ENCODE results near the gene TLE4.

The TLE4 gene

DNA sequence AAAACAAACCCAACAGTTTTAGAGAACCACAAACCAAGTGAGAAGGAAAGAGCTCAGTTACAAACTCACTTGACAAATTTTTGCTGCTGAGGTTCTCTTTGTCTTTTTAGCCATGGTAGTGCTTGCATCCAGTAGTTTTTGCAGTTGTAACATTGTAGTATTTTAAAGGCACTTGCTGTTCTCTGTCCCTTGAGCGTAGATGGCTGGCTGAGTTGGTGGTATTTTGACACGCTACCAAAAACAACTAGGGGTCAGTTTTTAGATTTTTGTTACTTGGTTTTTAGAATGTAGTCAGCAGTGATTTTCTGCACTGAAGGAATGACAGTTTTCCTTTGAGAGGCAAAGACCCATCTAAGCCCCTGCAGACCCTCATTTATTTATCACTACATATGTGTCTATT, 58.0 kb downstream of the TLE4 start:
- Histone ChIP-seq H3K9me2 (replicated peaks; ENCODE audit: insufficient read depth, low read length) (no peaks in the 10 kb centered on the region), H3K79me2 (ENCODE audit: low read length) (no peaks in the 10 kb centered on the region), H3K27me3 (replicated peaks; ENCODE audit: insufficient read depth, low read length) (no peaks in the 10 kb centered on the region), H3K4me3 (ENCODE audit: low read length) (no peak overlapping the region), H4K20me1 (ENCODE audit: insufficient read depth, low read length) (no peaks in the 10 kb centered on the region), H3K4me2 (ENCODE audit: low read depth, low read length) (no peak overlapping the region), H3K27ac (ENCODE audit: low read length) (no peak overlapping the region), H2AFZ (ENCODE audit: low read length) (no peak overlapping the region), H3K4me1 (ENCODE audit: low read length) (no peaks in the 10 kb centered on the region), H3K9ac (ENCODE audit: low read length) (no peak overlapping the region), H3F3A (ENCODE audit: insufficient read depth, low read length) (no peaks in the 10 kb centered on the region), H3K36me3 (replicated peaks; ENCODE audit: insufficient read depth, low read length) (no peaks in the 10 kb centered on the region), H3K9me3 (replicated peaks; ENCODE audit: insufficient read depth, low read length) (no peaks in the 10 kb centered on the region)
- no peak for TF ChIP-seq CTCF (IDR thresholded peaks at IDR 0.05; ENCODE audit: low read length)
- no peak for TF ChIP-seq EZH2phosphoT487 (IDR thresholded peaks at IDR 0.05; ENCODE audit: low read length)
- TF ChIP-seq EZH2 (optimal IDR thresholded peaks at IDR 0.05; ENCODE audit: low read depth, low read length) = no peak
- no peak for DNase-seq

DNA sequence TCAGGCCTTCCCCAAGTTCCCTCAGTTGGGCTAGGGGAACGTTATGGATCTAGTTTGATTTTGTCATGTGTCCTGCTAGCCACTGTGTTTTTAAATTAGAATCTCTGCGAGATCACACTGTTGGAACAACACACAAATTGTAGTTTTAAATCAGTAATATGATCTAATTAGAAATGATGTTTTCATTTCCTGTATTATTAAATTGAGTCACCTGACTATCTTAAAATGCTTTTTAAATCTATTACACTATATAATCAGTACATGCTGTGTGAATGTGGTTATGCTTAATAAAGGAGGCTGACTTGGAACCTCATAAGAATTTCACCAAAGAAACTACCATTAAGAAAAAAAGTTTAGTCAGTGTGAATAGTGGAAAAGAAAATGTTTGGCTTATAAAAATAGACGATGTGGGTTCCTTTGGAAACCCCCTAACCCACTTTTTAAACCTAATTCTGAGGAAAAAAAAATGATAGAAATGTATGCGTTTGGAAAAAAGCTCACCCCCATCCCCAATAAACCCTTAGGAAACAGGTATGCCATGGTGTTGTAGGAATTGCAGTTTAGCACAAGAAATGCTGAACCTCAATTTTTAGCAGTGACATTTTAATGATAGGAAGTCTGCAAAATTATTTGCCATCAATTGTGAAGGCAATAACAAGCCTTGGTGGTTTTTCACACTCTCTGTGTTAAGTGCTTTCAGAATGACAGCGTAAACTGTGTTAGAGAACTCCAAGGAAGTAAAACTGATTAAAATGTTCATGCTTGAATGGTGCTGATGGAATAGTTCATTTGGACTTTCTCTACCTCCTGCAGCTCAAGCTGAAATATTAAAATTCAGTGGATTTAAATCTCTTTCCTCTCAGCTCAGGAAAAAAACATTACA, 59.0 kb downstream of the TLE4 start:
- Histone ChIP-seq H4K20me1 (ENCODE audit: insufficient read depth, low read length) (no peaks in the 10 kb centered on the region), H3K4me1 (ENCODE audit: low read length) (no peaks in the 10 kb centered on the region), H3K27me3 (replicated peaks; ENCODE audit: insufficient read depth, low read length) (no peaks in the 10 kb centered on the region), H3K4me3 (ENCODE audit: low read length) (no peak overlapping the region), H3K27ac (ENCODE audit: low read length) (no peak overlapping the region), H3F3A (ENCODE audit: insufficient read depth, low read length) (no peaks in the 10 kb centered on the region), H3K36me3 (replicated peaks; ENCODE audit: insufficient read depth, low read length) (no peaks in the 10 kb centered on the region), H3K79me2 (ENCODE audit: low read length) (no peaks in the 10 kb centered on the region), H2AFZ (ENCODE audit: low read length) (no peak overlapping the region), H3K9me2 (replicated peaks; ENCODE audit: insufficient read depth, low read length) (no peaks in the 10 kb centered on the region), H3K9ac (ENCODE audit: low read length) (no peak overlapping the region), H3K4me2 (ENCODE audit: low read depth, low read length) (no peak overlapping the region), H3K9me3 (replicated peaks; ENCODE audit: insufficient read depth, low read length) (no peaks in the 10 kb centered on the region)
- TF ChIP-seq CTCF (IDR thresholded peaks at IDR 0.05; ENCODE audit: low read length) (no peak), EZH2phosphoT487 (IDR thresholded peaks at IDR 0.05; ENCODE audit: low read length) (no peak), EZH2 (optimal IDR thresholded peaks at IDR 0.05; ENCODE audit: low read depth, low read length) (no peak)
- no peak for DNase-seq

- H3K9ac ChIP-seq (ENCODE audit: low read length) = no peak overlapping the region
- no peaks in the 10 kb centered on the region for H3K27me3 ChIP-seq (replicated peaks; ENCODE audit: insufficient read depth, low read length)
- H3K27ac ChIP-seq (ENCODE audit: low read length) = no peak overlapping the region
- TF ChIP-seq EZH2phosphoT487 (IDR thresholded peaks at IDR 0.05; ENCODE audit: low read length) (no peak), CTCF (IDR thresholded peaks at IDR 0.05; ENCODE audit: low read length) (no peak)
- no peaks in the 10 kb centered on the region for H3F3A ChIP-seq (ENCODE audit: insufficient read depth, low read length)
- H3K36me3 ChIP-seq (replicated peaks; ENCODE audit: insufficient read depth, low read length) = no peaks in the 10 kb centered on the region
- no peaks in the 10 kb centered on the region for H3K79me2 ChIP-seq (ENCODE audit: low read length)
- H3K9me3 ChIP-seq (replicated peaks; ENCODE audit: insufficient read depth, low read length) = no peaks in the 10 kb centered on the region
- no peak overlapping the region for H3K4me2 ChIP-seq (ENCODE audit: low read depth, low read length)
- no peak overlapping the region for H3K4me3 ChIP-seq (ENCODE audit: low read length)
- H3K9me2 ChIP-seq (replicated peaks; ENCODE audit: insufficient read depth, low read length) = no peaks in the 10 kb centered on the region
- H3K4me1 ChIP-seq (ENCODE audit: low read length) = no peaks in the 10 kb centered on the region
- H2AFZ ChIP-seq (ENCODE audit: low read length) = no peak overlapping the region
- no peak for DNase-seq
- H4K20me1 ChIP-seq (ENCODE audit: insufficient read depth, low read length) = no peaks in the 10 kb centered on the region
Measured at GRCh38 chr9:79632060-79632459, 60.3 kb downstream of the TLE4 start.
